Mesenchymal stem cell (in vitro differentiated cells and primary cell): Measurements from ENCODE around the gene GPX1.
"Not testable (repeated sequence)": the region's sequence is repeated elsewhere in the genome, so short reads cannot be mapped to it uniquely, and the experiment has no call there.

ENCODE experiments used
- DNase-seq: peaks from one replicate; pipeline ENCODE4 v3.0.0-alpha.2; 2013
- H2AFZ ChIP-seq: one replicate; pipeline ENCODE4 v1.6.1; 2013; ENCODE audit warnings: low read depth, mild to moderate bottlenecking, control low read depth, inconsistent platforms, low read length, moderate library complexity
- H2AK5ac ChIP-seq: 2 replicates; pipeline ENCODE4 v1.6.1; 2013; ENCODE audit warnings: low read length, moderate library complexity, mild to moderate bottlenecking, inconsistent platforms; ENCODE audit not compliant: severe bottlenecking
- H2BK120ac ChIP-seq: one replicate; pipeline ENCODE4 v1.6.1; 2013; ENCODE audit warnings: low read depth, mild to moderate bottlenecking, inconsistent platforms, low read length, moderate library complexity
- H2BK12ac ChIP-seq, 2 experiments: one replicate each; pipeline ENCODE4 v1.6.1; 2013; ENCODE audit warnings: inconsistent platforms in 2 of 2, low read length in 2 of 2, mild to moderate bottlenecking in 2 of 2, moderate library complexity in 2 of 2, control low read depth in 1 of 2
- H2BK15ac ChIP-seq: one replicate; pipeline ENCODE4 v1.6.1; 2013; ENCODE audit warnings: mild to moderate bottlenecking, low read depth, inconsistent platforms; ENCODE audit not compliant: poor library complexity, severe bottlenecking
- H2BK5ac ChIP-seq: 2 replicates; pipeline ENCODE4 v1.6.1; 2013; ENCODE audit warnings: low read depth, mild to moderate bottlenecking, low read length, control low read depth, inconsistent platforms; ENCODE audit not compliant: poor library complexity, severe bottlenecking
- H3K14ac ChIP-seq, 2 experiments: one replicate each; pipeline ENCODE4 v1.6.1; 2013; ENCODE audit warnings: inconsistent platforms in 2 of 2, low read length in 2 of 2, control low read depth in 1 of 2, mild to moderate bottlenecking in 1 of 2, moderate library complexity in 1 of 2
- H3K18ac ChIP-seq, 2 experiments: one replicate each; pipeline ENCODE4 v1.6.1; 2013; ENCODE audit warnings: inconsistent platforms in 2 of 2, low read length in 2 of 2, control low read depth in 1 of 2, low read depth in 1 of 2, mild to moderate bottlenecking in 1 of 2
- H3K23ac ChIP-seq, 2 experiments: one replicate each; pipeline ENCODE4 v1.6.1; 2013; ENCODE audit warnings: inconsistent platforms in 2 of 2, low read length in 2 of 2, mild to moderate bottlenecking in 2 of 2, moderate library complexity in 2 of 2, control low read depth in 1 of 2
- H3K27ac ChIP-seq: 2 replicates; pipeline ENCODE4 v1.5.1; 2013; ENCODE audit warnings: mild to moderate bottlenecking, moderate library complexity, low read length, control low read depth, inconsistent platforms; ENCODE audit not compliant: poor library complexity, severe bottlenecking
- H3K27me3 ChIP-seq, 2 experiments: 2 replicates each; pipeline versions ENCODE4 v1.6.1 to v1.7.0; 2013; ENCODE audit warnings: low read length in 2 of 2, mild to moderate bottlenecking in 2 of 2, moderate library complexity in 2 of 2, control low read depth in 1 of 2, inconsistent platforms in 1 of 2; ENCODE audit not compliant: control insufficient read depth in 1 of 2, insufficient read depth in 1 of 2
- H3K36me3 ChIP-seq, 2 experiments: 2 replicates each; pipeline versions ENCODE4 v1.6.1 to v1.7.0; 2013; ENCODE audit warnings: low read length in 2 of 2, control low read depth in 1 of 2, inconsistent platforms in 1 of 2, low read depth in 1 of 2, mild to moderate bottlenecking in 1 of 2; ENCODE audit not compliant: insufficient read depth in 2 of 2, control insufficient read depth in 1 of 2
- H3K4ac ChIP-seq, 2 experiments: one replicate each; pipeline ENCODE4 v1.6.1; 2013; ENCODE audit warnings: inconsistent platforms in 2 of 2, low read length in 2 of 2, mild to moderate bottlenecking in 2 of 2, moderate library complexity in 2 of 2, control low read depth in 1 of 2, low read depth in 1 of 2
- H3K4me1 ChIP-seq: 2 replicates; pipeline ENCODE4 v1.6.1; 2013; ENCODE audit warnings: low read depth, low read length, control low read depth; ENCODE audit not compliant: control insufficient read depth, insufficient read depth
- H3K4me2 ChIP-seq: 2 replicates; pipeline ENCODE4 v1.6.1; 2013; ENCODE audit warnings: low read length, mild to moderate bottlenecking, inconsistent platforms; ENCODE audit not compliant: poor library complexity, severe bottlenecking
- H3K4me3 ChIP-seq, 2 experiments: 2 replicates each; pipeline versions ENCODE4 v1.5.1 to v1.7.0; 2013; ENCODE audit warnings: low read length in 2 of 2, mild to moderate bottlenecking in 2 of 2, control low read depth in 1 of 2, low read depth in 1 of 2; ENCODE audit not compliant: insufficient read depth in 1 of 2
- H3K79me1 ChIP-seq: replicated peaks from 2 replicates; pipeline ENCODE4 v1.6.1; 2013; ENCODE audit warnings: mild to moderate bottlenecking, control low read depth, low read length, inconsistent platforms; ENCODE audit not compliant: poor library complexity, severe bottlenecking
- H3K9ac ChIP-seq: 2 replicates; pipeline ENCODE4 v1.7.0; 2013; ENCODE audit warnings: mild to moderate bottlenecking, low read length, moderate library complexity
- H3K9me3 ChIP-seq: 2 replicates; pipeline ENCODE4 v1.7.0; 2013; ENCODE audit warnings: mild to moderate bottlenecking, low read length; ENCODE audit not compliant: control insufficient read depth
- H4K8ac ChIP-seq: one replicate; pipeline ENCODE4 v1.6.1; 2013; ENCODE audit warnings: inconsistent platforms, mild to moderate bottlenecking, low read length, moderate library complexity
- H4K91ac ChIP-seq: one replicate; pipeline ENCODE4 v1.6.1; 2013; ENCODE audit warnings: mild to moderate bottlenecking, low read length, inconsistent platforms
- WGBS: methylation state at CpG from one replicate; pipeline ENCODE4 v1.1.7; 2013; ENCODE audit warnings: mixed read lengths; 5-methylcytosine and 5-hydroxymethylcytosine counted together

GPX1 gene

DNA sequence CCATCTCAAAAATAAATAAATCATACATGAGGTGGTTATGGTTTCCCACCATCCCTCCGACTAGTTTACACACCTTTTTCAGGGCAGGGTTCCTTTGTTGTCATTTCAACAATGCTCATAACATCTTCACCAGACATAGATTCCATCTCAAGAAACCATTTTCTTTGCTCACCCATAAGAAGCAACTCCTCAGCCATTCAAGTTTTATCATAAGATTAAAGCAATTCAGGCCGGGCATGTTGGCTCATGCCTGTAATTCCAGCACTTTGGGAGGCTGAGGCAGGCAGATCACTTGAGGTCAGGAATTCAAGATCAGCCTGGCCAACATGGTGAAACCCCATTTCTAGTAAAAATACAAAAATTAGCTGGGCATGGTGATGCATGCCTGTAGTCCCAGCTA is 29.8 kb downstream of the GPX1 start:
- H3K23ac ChIP-seq, H3K27ac ChIP-seq, H3K14ac ChIP-seq, H2BK120ac ChIP-seq, H3K9ac ChIP-seq, H3K9me3 ChIP-seq, H3K4me3 ChIP-seq, H2BK5ac ChIP-seq, H4K8ac ChIP-seq, H3K27me3 ChIP-seq, H3K4me2 ChIP-seq, H2BK15ac ChIP-seq, H2AK5ac ChIP-seq, H2BK12ac ChIP-seq, H3K4me1 ChIP-seq, H2AFZ ChIP-seq, DNase-seq, H3K18ac ChIP-seq, H3K4ac ChIP-seq, H4K91ac ChIP-seq: not testable (repeated sequence)
- Histone ChIP-seq H3K79me1 (peaks cover 34% of the 10 kb centered on the region), H3K36me3 (peaks cover 70 to 76% of the 10 kb centered on the region in 2 experiments)
- WGBS: 94% methylated on average over 2 of the region's 2 CpGs

DNA sequence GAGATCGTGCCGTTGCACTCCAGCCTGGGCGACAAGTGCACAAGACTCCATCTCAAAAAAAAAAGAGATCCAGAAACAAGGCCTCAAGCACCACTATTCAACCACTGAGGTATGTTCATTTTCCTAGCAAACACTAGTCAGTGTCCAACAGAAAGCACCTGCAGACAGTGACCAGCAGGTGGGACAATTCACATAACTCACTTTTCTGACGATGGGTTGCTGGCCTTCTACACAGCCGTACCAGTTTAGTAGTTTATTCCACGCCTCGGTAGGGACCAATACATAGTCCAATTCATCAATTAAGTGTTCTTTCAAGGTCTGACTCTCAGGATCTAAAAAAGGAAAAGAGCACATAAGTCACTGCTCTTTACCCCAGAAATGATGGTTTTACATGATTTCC is 30.7 kb downstream of the GPX1 start:
- H2BK5ac ChIP-seq: no peak overlapping the region
- H3K4ac ChIP-seq: no peak overlapping the region
- no peak overlapping the region for H4K91ac ChIP-seq
- 98% methylated on average over 7 of the region's 7 CpGs for WGBS
- no peak overlapping the region for H2AFZ ChIP-seq
- no peak overlapping the region for H3K23ac ChIP-seq
- no peak overlapping the region for H3K27ac ChIP-seq
- no peak overlapping the region for H2AK5ac ChIP-seq
- H3K4me1 ChIP-seq: no peaks in the 10 kb centered on the region
- H4K8ac ChIP-seq: no peak overlapping the region
- no peaks in the 10 kb centered on the region for H3K27me3 ChIP-seq
- H2BK15ac ChIP-seq: no peak overlapping the region
- DNase-seq: no peak
- H3K14ac ChIP-seq: no peak overlapping the region
- H3K36me3 ChIP-seq: peaks cover 71 to 76% of the 10 kb centered on the region in 2 experiments
- H2BK12ac ChIP-seq: no peak overlapping the region
- H3K9me3 ChIP-seq: no peaks in the 10 kb centered on the region
- no peak overlapping the region for H2BK120ac ChIP-seq
- no peak overlapping the region for H3K9ac ChIP-seq
- peaks cover 37% of the 10 kb centered on the region for H3K79me1 ChIP-seq
- no peak overlapping the region for H3K4me3 ChIP-seq
- no peak overlapping the region for H3K18ac ChIP-seq
- no peak overlapping the region for H3K4me2 ChIP-seq

DNA sequence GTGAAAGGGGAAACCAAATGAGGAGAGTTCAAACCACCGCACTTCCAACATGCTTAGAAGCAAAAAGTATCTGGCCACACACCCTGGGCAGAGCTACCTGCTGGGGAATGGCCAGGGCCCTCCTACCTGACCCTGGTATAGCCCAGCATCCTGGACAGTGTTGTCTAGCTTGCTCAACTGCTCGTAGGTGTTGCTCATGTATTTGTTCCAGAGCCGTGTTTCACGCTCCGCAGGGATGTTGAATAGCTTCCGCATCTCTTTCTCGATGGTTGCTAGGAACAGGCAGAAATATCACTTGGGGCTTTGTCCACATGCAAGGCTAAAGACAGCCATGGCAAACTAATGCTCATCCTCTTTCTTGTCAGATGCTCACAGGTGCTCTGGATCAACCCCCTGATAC is 33.4 kb downstream of the GPX1 start:
- H3K14ac ChIP-seq: no peak overlapping the region
- WGBS: 97% methylated on average over 7 of the region's 7 CpGs
- no peaks in the 10 kb centered on the region for H3K4me1 ChIP-seq
- H3K9me3 ChIP-seq: no peaks in the 10 kb centered on the region
- H3K27me3 ChIP-seq: no peaks in the 10 kb centered on the region
- no peak overlapping the region for H2AK5ac ChIP-seq
- H3K18ac ChIP-seq: no peak overlapping the region
- no peak overlapping the region for H3K4me3 ChIP-seq
- H3K4me2 ChIP-seq: no peak overlapping the region
- H2AFZ ChIP-seq: no peak overlapping the region
- H3K9ac ChIP-seq: no peak overlapping the region
- H3K23ac ChIP-seq: no peak overlapping the region
- no peak overlapping the region for H3K27ac ChIP-seq
- no peak overlapping the region for H4K8ac ChIP-seq
- no peak for DNase-seq
- no peak overlapping the region for H4K91ac ChIP-seq
- peaks cover 60 to 84% of the 10 kb centered on the region in 2 experiments for H3K36me3 ChIP-seq
- H2BK12ac ChIP-seq: no peak overlapping the region
- H2BK120ac ChIP-seq: no peak overlapping the region
- H2BK5ac ChIP-seq: no peak overlapping the region
- no peak overlapping the region for H3K4ac ChIP-seq
- H2BK15ac ChIP-seq: no peak overlapping the region
- peaks cover 36% of the 10 kb centered on the region for H3K79me1 ChIP-seq

DNA sequence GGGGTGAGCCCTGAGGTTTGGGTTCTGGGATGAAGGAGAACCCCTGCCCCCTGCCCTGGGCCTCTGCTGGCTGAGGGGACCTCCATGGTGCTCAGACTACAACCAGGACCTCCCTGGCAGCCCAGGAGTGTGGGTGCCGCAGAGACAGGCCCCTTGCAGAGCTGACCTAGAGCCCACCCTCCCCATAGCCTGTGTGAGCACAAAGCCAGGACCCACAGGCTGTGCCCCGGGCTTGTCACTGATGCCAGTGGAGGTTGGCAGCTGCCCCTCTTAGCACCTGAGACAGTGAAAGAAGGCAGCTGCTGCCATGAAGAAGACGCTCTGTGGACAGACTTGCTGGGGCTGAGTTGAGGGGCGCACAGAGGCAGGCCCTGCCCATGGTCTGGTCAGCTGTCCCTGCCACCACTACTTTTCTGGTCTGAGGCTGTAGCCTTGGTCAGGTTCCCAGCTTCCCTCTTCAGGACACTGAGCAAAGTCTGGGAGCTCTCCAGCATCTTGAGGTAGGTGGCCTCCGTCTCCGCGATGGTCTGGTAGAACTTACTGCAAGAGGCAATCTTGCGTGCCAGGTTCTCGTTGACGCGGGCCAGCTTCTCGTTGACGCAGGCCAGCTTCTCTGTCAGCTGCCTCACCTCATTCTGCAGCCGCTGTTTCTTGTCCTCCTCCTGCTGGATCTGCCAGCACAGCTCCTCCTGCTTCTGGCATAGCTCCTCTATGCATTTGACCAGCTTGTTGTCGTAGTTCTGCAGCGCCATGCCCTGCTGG is 41.3 kb downstream of the GPX1 start:
- Histone ChIP-seq H3K18ac (no peak overlapping the region), H3K4me3 (no peak overlapping the region), H4K91ac (no peak overlapping the region), H4K8ac (no peak overlapping the region), H2AK5ac (no peak overlapping the region), H3K4me1 (no peaks in the 10 kb centered on the region), H3K79me1 (peaks cover 22% of the 10 kb centered on the region), H3K27me3 (no peaks in the 10 kb centered on the region), H3K14ac (no peak overlapping the region), H3K27ac (no peak overlapping the region), H2BK5ac (no peak overlapping the region), H3K36me3 (peaks cover 63% of the 10 kb centered on the region in 2 experiments), H3K4me2 (no peak overlapping the region), H2AFZ (no peak overlapping the region), H2BK120ac (no peak overlapping the region), H2BK12ac (no peak overlapping the region), H3K23ac (no peak overlapping the region), H3K9me3 (no peaks in the 10 kb centered on the region), H3K4ac (no peak overlapping the region), H3K9ac (no peak overlapping the region), H2BK15ac (no peak overlapping the region)
- DNase-seq: no peak
- WGBS: 97% methylated on average over 16 of the region's 16 CpGs
